MM.1S (cell line): Measurements from ENCODE around the gene R3HDM2.

ENCODE experiments used
- EZH2 ChIP-seq: fragments of 300-600 bp; sonication (generic); optimal IDR thresholded peaks from 2 replicates; pipeline ENCODE3; 2017; ENCODE audit warnings: low read depth, mild to moderate bottlenecking, antibody characterized with exemption, low read length, mixed read lengths
- EZH2phosphoT487 ChIP-seq: fragments of 300-600 bp; sonication (generic); IDR thresholded peaks from 2 replicates; pipeline ENCODE4 v1.6.1; 2018; ENCODE audit warnings: antibody characterized with exemption, low read length
- TF ChIP-seq, protein P1 (sequence below): fragments of 300-600 bp; sonication (generic); IDR thresholded peaks from 2 replicates; pipeline ENCODE4 v1.5.1; 2016; ENCODE audit warnings: antibody characterized with exemption, low read length, mixed read lengths

DNA sequence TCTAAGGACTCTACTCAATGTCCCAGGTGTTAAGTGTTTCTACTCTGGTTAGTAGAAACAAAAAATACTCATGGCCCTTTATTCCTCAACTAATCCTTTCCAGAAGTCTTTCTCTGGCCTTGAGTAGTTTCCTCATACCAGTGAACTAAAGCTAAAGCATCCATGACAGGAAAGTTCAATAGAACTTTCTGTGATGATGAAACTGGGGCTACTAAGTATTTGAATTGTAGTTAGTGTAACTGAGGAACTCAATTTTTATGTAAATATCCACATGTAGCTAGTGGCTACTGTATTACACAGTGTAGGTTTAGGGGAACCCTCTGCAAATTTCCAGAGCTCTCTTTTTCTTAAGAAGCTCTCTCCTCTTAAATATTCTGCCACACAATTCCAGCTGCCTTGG lies 63.7 kb downstream of the R3HDM2 start:
- TF ChIP-seq, protein P1, sequence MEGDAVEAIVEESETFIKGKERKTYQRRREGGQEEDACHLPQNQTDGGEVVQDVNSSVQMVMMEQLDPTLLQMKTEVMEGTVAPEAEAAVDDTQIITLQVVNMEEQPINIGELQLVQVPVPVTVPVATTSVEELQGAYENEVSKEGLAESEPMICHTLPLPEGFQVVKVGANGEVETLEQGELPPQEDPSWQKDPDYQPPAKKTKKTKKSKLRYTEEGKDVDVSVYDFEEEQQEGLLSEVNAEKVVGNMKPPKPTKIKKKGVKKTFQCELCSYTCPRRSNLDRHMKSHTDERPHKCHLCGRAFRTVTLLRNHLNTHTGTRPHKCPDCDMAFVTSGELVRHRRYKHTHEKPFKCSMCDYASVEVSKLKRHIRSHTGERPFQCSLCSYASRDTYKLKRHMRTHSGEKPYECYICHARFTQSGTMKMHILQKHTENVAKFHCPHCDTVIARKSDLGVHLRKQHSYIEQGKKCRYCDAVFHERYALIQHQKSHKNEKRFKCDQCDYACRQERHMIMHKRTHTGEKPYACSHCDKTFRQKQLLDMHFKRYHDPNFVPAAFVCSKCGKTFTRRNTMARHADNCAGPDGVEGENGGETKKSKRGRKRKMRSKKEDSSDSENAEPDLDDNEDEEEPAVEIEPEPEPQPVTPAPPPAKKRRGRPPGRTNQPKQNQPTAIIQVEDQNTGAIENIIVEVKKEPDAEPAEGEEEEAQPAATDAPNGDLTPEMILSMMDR = no peak
- TF ChIP-seq EZH2phosphoT487 = no peak
- no peak for TF ChIP-seq EZH2
